Testis (tissue), 3 donors: ENCODE results near the gene LCN10. TPM values are rescaled to one million over a fixed set of nuclear protein-coding genes. Genes with fewer than 3 reads are reported as not detected.
A peak's percentile ranks its signal among the peaks of the same experiment; 100 is the strongest.

Experiments used
- DNase-seq: peaks from one replicate; pipeline ENCODE4 v3.0.0-alpha.2; 2019
- H3K27ac ChIP-seq, 2 donors: fragments of 200-600 bp; sonication (generic); one replicate each; pipeline ENCODE4 v1.5.1; 2019
- H3K27me3 ChIP-seq: fragments of 200-600 bp; sonication (generic); one replicate; pipeline ENCODE4 v1.5.1; 2019
- H3K36me3 ChIP-seq: fragments of 200-600 bp; sonication (generic); one replicate; pipeline ENCODE4 v1.5.1; 2017; ENCODE audit warnings: low read depth; ENCODE audit errors: missing control alignments
- H3K4me1 ChIP-seq: fragments of 200-600 bp; sonication (generic); one replicate; pipeline ENCODE4 v1.5.1; 2019
- H3K4me3 ChIP-seq, 2 donors: fragments of 200-600 bp; sonication (generic); one replicate each; pipeline ENCODE4 v1.5.1; 2017 to 2019
- H3K9me3 ChIP-seq: fragments of 200-600 bp; sonication (generic); one replicate; pipeline ENCODE4 v1.5.1; 2017
- CTCF ChIP-seq, 3 experiments: fragments of 450-650 bp in 2 of 3; fragments of 200-600 bp in 1 of 3; sonication (generic) in 1 of 3; IDR thresholded peaks; one replicate each; pipeline ENCODE4 v1.5.1; 2016 to 2019; ENCODE audit warnings: antibody characterized with exemption in 3 of 3, mild to moderate bottlenecking in 2 of 3, moderate library complexity in 1 of 3
- POLR2A ChIP-seq: fragments of 450-650 bp; IDR thresholded peaks from one replicate; pipeline ENCODE4 v1.6.1; 2017; ENCODE audit warnings: antibody characterized with exemption, mild to moderate bottlenecking, moderate library complexity
- WGBS, 2 donors: methylation state at CpG; one replicate each; pipeline ENCODE4 v1.1.5; 2018; 5-methylcytosine and 5-hydroxymethylcytosine counted together
- intact Hi-C: fragments of 100-400 bp; cut with DNase I; formaldehyde crosslinking; loops from one replicate; pipeline ENCODE4 v1.15.1; 2023; ENCODE audit warnings: low total_unique reads
- polyA plus RNA-seq: library from polyadenylated mRNA; stranded (reverse); fragments of 350-450 nt; fragmentation: Illumina TruSeq; extraction: RNeasy Lipid Tissue Mini Kit (QIAGEN cat#74804); gene quantifications from one replicate; pipeline ENCODE4 v1.2.3, GENCODE V29; 2014; ENCODE audit warnings: low read depth, low replicate concordance; ENCODE audit not compliant: insufficient read depth
- total RNA-seq, 2 donors: library from RNA; depleted of rRNA; stranded (reverse); fragments of >200 nt; gene quantifications; one replicate each; pipeline ENCODE4 v1.2.3, GENCODE V29; 2016

Gene LCN10
- total and polyA plus RNA-seq, 3 donors from 2014 or later: 8.3 to 11.7 (median 8.7) TPM

GRCh38 chr9:136784249-136784996 is 41.7 kb upstream of the LCN10 start:
- Histone ChIP-seq H3K27ac (no peak overlapping the region), H3K4me3 (no peak overlapping the region), H3K9me3 (no peaks in the 10 kb centered on the region), H3K36me3 (no peaks in the 10 kb centered on the region), H3K4me1 (peaks cover 26% of the 10 kb centered on the region), H3K27me3 (no peaks in the 10 kb centered on the region)
- TF ChIP-seq CTCF (IDR thresholded peaks at IDR 0.05) (peak; percentile 45 to 63 (median 54)), POLR2A (no peak)
- intact Hi-C loops: no loop called here
- WGBS, 2 donors: 47 to 67% methylated on average over 9 of the region's 9 CpGs
- DNase-seq: no peak

GRCh38 chr9:136782452-136782851 is 39.7 kb upstream of the LCN10 start:
- no peak for DNase-seq
- Histone ChIP-seq H3K27ac (no peak overlapping the region), H3K4me1 (peaks cover 8% of the 10 kb centered on the region), H3K9me3 (no peaks in the 10 kb centered on the region), H3K36me3 (no peaks in the 10 kb centered on the region), H3K4me3 (no peak overlapping the region), H3K27me3 (no peaks in the 10 kb centered on the region)
- TF ChIP-seq POLR2A: no peak
- TF ChIP-seq CTCF (IDR thresholded peaks at IDR 0.05): no peak
- WGBS, 2 donors: 94 to 96% methylated on average over 3 of the region's 3 CpGs
- intact Hi-C loops: no loop called here

- Histone ChIP-seq H3K27me3 (no peaks in the 10 kb centered on the region), H3K4me1 (peaks cover 5% of the 10 kb centered on the region), H3K9me3 (no peaks in the 10 kb centered on the region), H3K27ac (no peak overlapping the region), H3K4me3 (no peak overlapping the region), H3K36me3 (no peaks in the 10 kb centered on the region)
- TF ChIP-seq POLR2A: no peak
- TF ChIP-seq CTCF (IDR thresholded peaks at IDR 0.05): no peak
- intact Hi-C loops: no loop called here
- WGBS, 2 donors: 82 to 96% methylated on average over 5 of the region's 5 CpGs
- no peak for DNase-seq
Measured at GRCh38 chr9:136779808-136780207, 37.1 kb upstream of the LCN10 start.

- Histone ChIP-seq H3K4me1 (no peaks in the 10 kb centered on the region), H3K9me3 (no peaks in the 10 kb centered on the region), H3K36me3 (no peaks in the 10 kb centered on the region), H3K27me3 (no peaks in the 10 kb centered on the region), H3K4me3 (no peak overlapping the region), H3K27ac (no peak overlapping the region)
- no peak for TF ChIP-seq CTCF (IDR thresholded peaks at IDR 0.05)
- no peak for TF ChIP-seq POLR2A
- intact Hi-C loops: no loop called here
- DNase-seq: no peak
- 70 to 80% methylated on average over 12 to 14 of the region's 14 CpGs for WGBS, 2 donors
Measured at GRCh38 chr9:136777359-136777758, 34.6 kb upstream of the LCN10 start.

- TF ChIP-seq CTCF (IDR thresholded peaks at IDR 0.05) (no peak), POLR2A (no peak)
- no peaks in the 10 kb centered on the region for H3K4me1 ChIP-seq
- no peak overlapping the region for H3K27ac ChIP-seq
- H3K4me3 ChIP-seq: no peak overlapping the region
- DNase-seq: no peak
- H3K9me3 ChIP-seq: no peaks in the 10 kb centered on the region
- WGBS, 2 donors: 78 to 82% methylated on average over 7 of the region's 7 CpGs
- H3K27me3 ChIP-seq: no peaks in the 10 kb centered on the region
- H3K36me3 ChIP-seq: no peaks in the 10 kb centered on the region
- intact Hi-C loops: no loop called here
Measured at GRCh38 chr9:136776947-136777346, 34.2 kb upstream of the LCN10 start.
